ENCODE data around the gene ITGB8.

ITGB8 gene

GRCh38 chr7:20340839-20341238 is 10.1 kb downstream of the ITGB8 start:
- Histone ChIP-seq H3K36me3 (replicated peaks in 1 of 2; ENCODE audit: control insufficient read depth in 2 of 2, insufficient read depth in 2 of 2, low read length in 2 of 2) (peaks cover 2 to 83% of the 10 kb centered on the region in 2 donors), H3K4me1 (ENCODE audit: control insufficient read depth in 2 of 2, insufficient read depth in 1 of 2, low read depth in 1 of 2, low read length in 2 of 2) (peaks cover 0 to 18% of the 10 kb centered on the region in 2 donors), H3K9me3 (replicated peaks in 1 of 2; ENCODE audit: control insufficient read depth in 2 of 2, insufficient read depth in 1 of 2, low read depth in 1 of 2, low read length in 2 of 2) (peaks cover 0 to 6% of the 10 kb centered on the region in 2 donors), H2BK120ac (ENCODE audit: low read depth, low read length) (no peak overlapping the region), H3K14ac (ENCODE audit: low read length) (no peak overlapping the region), H3K9ac (ENCODE audit: low read depth, low read length, poor library complexity) (no peak overlapping the region), H3K23ac (ENCODE audit: low read depth, low read length, poor library complexity) (no peak overlapping the region), H3K27ac (replicated peaks; ENCODE audit: low read length) (no peak overlapping the region), H4K8ac (ENCODE audit: low read depth, low read length) (no peak overlapping the region), H2AK5ac (ENCODE audit: low read depth, low read length) (no peak overlapping the region), H2BK5ac (ENCODE audit: low read length) (no peak overlapping the region), H4K91ac (ENCODE audit: low read depth, low read length, poor library complexity) (no peak overlapping the region), H3K27me3 (ENCODE audit: control insufficient read depth in 3 of 3, insufficient read depth in 3 of 3, low read depth in 1 of 3, low read length in 3 of 3) (no peaks in the 10 kb centered on the region), H3K4ac (ENCODE audit: low read length) (no peak overlapping the region), H2BK12ac (ENCODE audit: low read length) (no peak overlapping the region), H2AFZ (ENCODE audit: low read length) (no peak overlapping the region), H2BK15ac (ENCODE audit: low read length) (no peak overlapping the region), H3K4me2 (ENCODE audit: insufficient read depth, low read length, poor library complexity, severe bottlenecking) (no peak overlapping the region), H3K4me3 (ENCODE audit: low read length in 2 of 2) (no peak overlapping the region), H3K18ac (ENCODE audit: low read length) (no peak overlapping the region), H3K79me1 (ENCODE audit: low read depth, low read length) (no peaks in the 10 kb centered on the region)
- DNase-seq (ENCODE audit: low spot score), result peak; percentile 41

DNA sequence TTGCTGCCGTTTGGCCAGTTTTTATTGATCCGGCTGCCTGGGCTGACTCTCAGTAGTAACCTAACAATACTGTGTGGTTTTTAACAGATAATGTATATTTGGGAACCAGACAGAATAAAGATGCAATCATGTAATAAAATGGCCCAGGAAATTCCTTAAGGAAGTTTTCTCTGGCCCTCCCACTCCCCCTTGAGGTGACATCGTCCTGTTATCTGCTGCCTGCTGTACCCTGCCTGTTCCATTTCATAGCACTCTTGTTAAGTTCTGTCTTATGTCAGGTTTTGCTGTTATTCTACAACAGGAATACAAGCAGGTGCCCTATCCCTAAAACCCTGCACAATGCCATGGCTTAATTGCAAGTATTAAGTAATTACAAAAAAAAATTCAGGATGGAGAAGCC is 12.5 kb downstream of the ITGB8 start:
- no peak overlapping the region for H4K91ac ChIP-seq (ENCODE audit: low read depth, low read length, poor library complexity)
- H2BK15ac ChIP-seq (ENCODE audit: low read length), result no peak overlapping the region
- no peak overlapping the region for H3K23ac ChIP-seq (ENCODE audit: low read depth, low read length, poor library complexity)
- no peak overlapping the region for H2BK5ac ChIP-seq (ENCODE audit: low read length)
- H3K9me3 ChIP-seq (replicated peaks in 1 of 2; ENCODE audit: control insufficient read depth in 2 of 2, insufficient read depth in 1 of 2, low read depth in 1 of 2, low read length in 2 of 2), result peaks cover 0 to 3% of the 10 kb centered on the region in 2 donors
- H2AFZ ChIP-seq (ENCODE audit: low read length), result no peak overlapping the region
- H3K4ac ChIP-seq (ENCODE audit: low read length), result no peak overlapping the region
- H3K4me1 ChIP-seq (ENCODE audit: control insufficient read depth in 2 of 2, insufficient read depth in 1 of 2, low read depth in 1 of 2, low read length in 2 of 2), result peaks cover 0 to 18% of the 10 kb centered on the region in 2 donors
- H2BK12ac ChIP-seq (ENCODE audit: low read length), result no peak overlapping the region
- H3K14ac ChIP-seq (ENCODE audit: low read length), result no peak overlapping the region
- H3K4me2 ChIP-seq (ENCODE audit: insufficient read depth, low read length, poor library complexity, severe bottlenecking), result no peak overlapping the region
- H3K9ac ChIP-seq (ENCODE audit: low read depth, low read length, poor library complexity), result no peak overlapping the region
- no peak for DNase-seq (ENCODE audit: low spot score)
- no peaks in the 10 kb centered on the region for H3K79me1 ChIP-seq (ENCODE audit: low read depth, low read length)
- no peaks in the 10 kb centered on the region for H3K27me3 ChIP-seq (ENCODE audit: control insufficient read depth in 3 of 3, insufficient read depth in 3 of 3, low read depth in 1 of 3, low read length in 3 of 3)
- H3K36me3 ChIP-seq (replicated peaks in 1 of 2; ENCODE audit: control insufficient read depth in 2 of 2, insufficient read depth in 2 of 2, low read length in 2 of 2), result peaks cover 2 to 83% of the 10 kb centered on the region in 2 donors
- no peak overlapping the region for H3K27ac ChIP-seq (replicated peaks; ENCODE audit: low read length)
- no peak overlapping the region for H2AK5ac ChIP-seq (ENCODE audit: low read depth, low read length)
- no peak overlapping the region for H4K8ac ChIP-seq (ENCODE audit: low read depth, low read length)
- no CpG with 5 or more reads among the region's 3 CpGs for WGBS, 2 donors (ENCODE audit: extremely low coverage in 2 of 2, insufficient read length in 2 of 2, insufficient replicate concordance in 1 of 2)
- H3K18ac ChIP-seq (ENCODE audit: low read length), result no peak overlapping the region
- H2BK120ac ChIP-seq (ENCODE audit: low read depth, low read length), result no peak overlapping the region
- H3K4me3 ChIP-seq (ENCODE audit: low read length in 2 of 2), result no peak overlapping the region

GRCh38 chr7:20343941-20344340 is 13.2 kb downstream of the ITGB8 start:
- H4K91ac ChIP-seq (ENCODE audit: low read depth, low read length, poor library complexity), result no peak overlapping the region
- H3K18ac ChIP-seq (ENCODE audit: low read length), result no peak overlapping the region
- H3K14ac ChIP-seq (ENCODE audit: low read length), result no peak overlapping the region
- no peak overlapping the region for H3K4ac ChIP-seq (ENCODE audit: low read length)
- peaks cover 0 to 18% of the 10 kb centered on the region in 2 donors for H3K4me1 ChIP-seq (ENCODE audit: control insufficient read depth in 2 of 2, insufficient read depth in 1 of 2, low read depth in 1 of 2, low read length in 2 of 2)
- no peaks in the 10 kb centered on the region for H3K79me1 ChIP-seq (ENCODE audit: low read depth, low read length)
- no peak overlapping the region for H2AFZ ChIP-seq (ENCODE audit: low read length)
- no peaks in the 10 kb centered on the region for H3K27me3 ChIP-seq (ENCODE audit: control insufficient read depth in 3 of 3, insufficient read depth in 3 of 3, low read depth in 1 of 3, low read length in 3 of 3)
- peaks cover 2 to 82% of the 10 kb centered on the region in 2 donors for H3K36me3 ChIP-seq (replicated peaks in 1 of 2; ENCODE audit: control insufficient read depth in 2 of 2, insufficient read depth in 2 of 2, low read length in 2 of 2)
- peaks cover 0 to 3% of the 10 kb centered on the region in 2 donors for H3K9me3 ChIP-seq (replicated peaks in 1 of 2; ENCODE audit: control insufficient read depth in 2 of 2, insufficient read depth in 1 of 2, low read depth in 1 of 2, low read length in 2 of 2)
- H4K8ac ChIP-seq (ENCODE audit: low read depth, low read length), result no peak overlapping the region
- H2BK15ac ChIP-seq (ENCODE audit: low read length), result no peak overlapping the region
- H3K4me3 ChIP-seq (ENCODE audit: low read length in 2 of 2), result no peak overlapping the region
- DNase-seq (ENCODE audit: low spot score), result no peak
- no peak overlapping the region for H2BK5ac ChIP-seq (ENCODE audit: low read length)
- no peak overlapping the region for H3K4me2 ChIP-seq (ENCODE audit: insufficient read depth, low read length, poor library complexity, severe bottlenecking)
- H3K23ac ChIP-seq (ENCODE audit: low read depth, low read length, poor library complexity), result no peak overlapping the region
- H3K9ac ChIP-seq (ENCODE audit: low read depth, low read length, poor library complexity), result no peak overlapping the region
- H3K27ac ChIP-seq (replicated peaks; ENCODE audit: low read length), result no peak overlapping the region
- H2BK12ac ChIP-seq (ENCODE audit: low read length), result no peak overlapping the region
- no peak overlapping the region for H2AK5ac ChIP-seq (ENCODE audit: low read depth, low read length)
- no peak overlapping the region for H2BK120ac ChIP-seq (ENCODE audit: low read depth, low read length)
- no CpG with 5 or more reads among the region's 2 CpGs for WGBS, 2 donors (ENCODE audit: extremely low coverage in 2 of 2, insufficient read length in 2 of 2, insufficient replicate concordance in 1 of 2)

- H3K14ac ChIP-seq (ENCODE audit: low read length), result no peak overlapping the region
- DNase-seq (ENCODE audit: low spot score), result no peak
- H3K9ac ChIP-seq (ENCODE audit: low read depth, low read length, poor library complexity), result no peak overlapping the region
- no peak overlapping the region for H3K23ac ChIP-seq (ENCODE audit: low read depth, low read length, poor library complexity)
- no peak overlapping the region for H2AFZ ChIP-seq (ENCODE audit: low read length)
- no peak overlapping the region for H2BK5ac ChIP-seq (ENCODE audit: low read length)
- H3K18ac ChIP-seq (ENCODE audit: low read length), result no peak overlapping the region
- H3K79me1 ChIP-seq (ENCODE audit: low read depth, low read length), result no peaks in the 10 kb centered on the region
- H4K8ac ChIP-seq (ENCODE audit: low read depth, low read length), result no peak overlapping the region
- H3K4ac ChIP-seq (ENCODE audit: low read length), result no peak overlapping the region
- H3K4me3 ChIP-seq (ENCODE audit: low read length in 2 of 2), result no peak overlapping the region
- no peak overlapping the region for H2AK5ac ChIP-seq (ENCODE audit: low read depth, low read length)
- no peak overlapping the region for H4K91ac ChIP-seq (ENCODE audit: low read depth, low read length, poor library complexity)
- H3K27me3 ChIP-seq (ENCODE audit: control insufficient read depth in 3 of 3, insufficient read depth in 3 of 3, low read depth in 1 of 3, low read length in 3 of 3), result no peaks in the 10 kb centered on the region
- no peak overlapping the region for H3K4me2 ChIP-seq (ENCODE audit: insufficient read depth, low read length, poor library complexity, severe bottlenecking)
- H2BK15ac ChIP-seq (ENCODE audit: low read length), result no peak overlapping the region
- peaks cover 0 to 18% of the 10 kb centered on the region in 2 donors for H3K4me1 ChIP-seq (ENCODE audit: control insufficient read depth in 2 of 2, insufficient read depth in 1 of 2, low read depth in 1 of 2, low read length in 2 of 2)
- peaks cover 2 to 77% of the 10 kb centered on the region in 2 donors for H3K36me3 ChIP-seq (replicated peaks in 1 of 2; ENCODE audit: control insufficient read depth in 2 of 2, insufficient read depth in 2 of 2, low read length in 2 of 2)
- no CpG with 5 or more reads among the region's 4 CpGs for WGBS, 2 donors (ENCODE audit: extremely low coverage in 2 of 2, insufficient read length in 2 of 2, insufficient replicate concordance in 1 of 2)
- H3K27ac ChIP-seq (replicated peaks; ENCODE audit: low read length), result no peak overlapping the region
- H2BK12ac ChIP-seq (ENCODE audit: low read length), result no peak overlapping the region
- H3K9me3 ChIP-seq (replicated peaks in 1 of 2; ENCODE audit: control insufficient read depth in 2 of 2, insufficient read depth in 1 of 2, low read depth in 1 of 2, low read length in 2 of 2), result peaks cover 0 to 3% of the 10 kb centered on the region in 2 donors
- H2BK120ac ChIP-seq (ENCODE audit: low read depth, low read length), result no peak overlapping the region
Measured at GRCh38 chr7:20344396-20344795, 13.7 kb downstream of the ITGB8 start.

Measured in neuronal stem cell (in vitro differentiated cells).